SKM-1 treated with dmso at 0.1 percent for 144 hours (cell line): ENCODE data around the gene TAF6.
"Not testable (repeated sequence)": the region's sequence is repeated elsewhere in the genome, so short reads cannot be mapped to it uniquely, and the experiment has no call there.

ENCODE experiments used
- DNase-seq: peaks from one replicate; lab custom pipeline; 2025; ENCODE audit not compliant: unreplicated experiment; lab: John Stamatoyannopoulos, UW

Gene TAF6

GRCh38 chr7:100152937-100153666 is 33.9 kb upstream of the TAF6 start:
- DNase-seq: no peak

DNA sequence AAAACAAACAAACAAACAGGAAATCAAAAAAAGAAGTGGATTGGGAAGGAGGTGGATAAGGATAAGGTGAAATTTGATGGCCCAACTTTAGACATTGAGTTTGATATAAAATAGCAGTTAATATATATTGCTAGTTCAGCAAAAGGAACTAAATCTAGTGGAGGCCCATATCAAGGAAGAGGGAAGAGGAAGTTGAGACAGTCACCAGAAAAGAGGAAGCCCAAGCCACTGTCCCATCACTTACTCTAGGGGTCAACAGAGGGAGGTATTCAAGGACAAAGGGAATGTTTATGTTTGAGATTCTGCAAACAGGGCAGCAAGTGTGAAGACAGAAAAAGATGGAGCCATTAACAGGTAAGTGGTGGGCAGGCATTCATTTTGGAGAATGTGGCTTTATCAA is 33.2 kb upstream of the TAF6 start:
- DNase-seq: peak; percentile 95

- peak; percentile 98 for DNase-seq
These were observed 29.6 kb upstream of the TAF6 start, which contains the start of gene LAMTOR4 for GRCh38 chr7:100148559-100149328. TSS of gene LAMTOR4 (plus strand) at chr7:100148918. CDS start at chr7:100148973, 55 bp downstream.

- DNase-seq: no peak
These were observed 29.0 kb upstream of the TAF6 start for GRCh38 chr7:100148225-100148558.

DNA sequence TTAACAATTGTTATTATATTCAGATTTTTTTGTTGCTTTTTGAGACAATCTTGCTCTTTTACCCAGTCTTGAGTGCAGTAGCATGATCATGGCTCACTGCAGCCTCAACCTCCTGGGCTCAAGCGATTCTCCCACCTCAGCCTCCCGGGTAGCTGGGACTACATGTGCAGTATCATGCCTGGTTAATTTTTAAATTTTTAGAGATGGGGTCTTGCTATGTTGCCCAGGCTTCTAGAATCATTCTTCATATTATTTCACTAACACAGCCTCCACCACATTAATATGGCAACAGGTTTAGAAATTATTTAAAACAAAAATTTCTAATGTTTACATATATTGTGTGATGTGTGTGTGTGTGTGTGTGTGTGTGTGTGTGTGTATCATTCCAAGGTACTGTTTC is 28.1 kb upstream of the TAF6 start:
- no peak for DNase-seq

- DNase-seq: not testable (repeated sequence)
These were observed 27.2 kb upstream of the TAF6 start for GRCh38 chr7:100146350-100146749.

DNA sequence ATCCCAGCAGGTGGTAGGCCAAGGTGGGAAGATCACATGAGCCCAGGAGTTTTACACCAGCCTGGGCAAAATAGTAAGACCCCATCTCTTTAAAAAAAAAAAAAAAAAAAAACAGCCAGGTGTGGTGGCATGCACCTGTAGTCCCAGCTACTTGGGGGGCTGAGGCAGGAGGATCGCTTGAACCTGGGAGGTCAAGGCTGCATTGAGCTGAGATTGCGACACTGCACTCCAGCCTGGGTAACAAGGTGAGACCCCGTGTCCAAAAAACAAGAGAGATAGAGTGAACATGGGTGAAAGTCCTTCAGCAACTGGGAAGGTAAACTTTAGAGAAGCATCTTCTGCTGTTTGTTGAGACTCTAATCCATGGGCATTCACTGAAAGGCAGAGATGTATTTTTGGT is 23.3 kb upstream of the TAF6 start:
- DNase-seq: no peak

- DNase-seq: peak; percentile 45
These were observed 22.4 kb upstream of the TAF6 start for GRCh38 chr7:100141555-100141949.

- no peak for DNase-seq
These were observed 18.9 kb upstream of the TAF6 start for GRCh38 chr7:100137851-100138760.

- DNase-seq: peak; percentile 66
These were observed 13.6 kb upstream of the TAF6 start for GRCh38 chr7:100132697-100133151.

DNA sequence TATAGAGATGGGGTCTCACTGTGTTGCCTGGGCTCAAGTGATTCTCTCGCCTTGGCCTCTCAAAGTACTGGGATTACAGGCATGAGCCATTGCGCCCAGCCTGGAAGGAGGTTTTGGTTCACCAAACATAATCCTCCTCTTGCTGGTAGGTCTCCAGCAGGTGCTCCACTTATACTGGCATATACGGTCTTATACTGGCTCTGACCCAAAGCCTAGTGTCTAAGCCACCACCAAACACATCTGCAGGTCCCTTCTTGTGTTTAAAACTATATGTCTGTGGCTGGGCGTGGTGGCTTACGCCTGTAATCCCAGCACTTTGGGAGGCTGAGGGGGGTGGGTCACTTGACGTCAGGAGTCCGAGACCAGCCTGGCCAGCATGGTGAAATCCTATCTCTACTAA is 13.0 kb upstream of the TAF6 start:
- DNase-seq: no peak

DNA sequence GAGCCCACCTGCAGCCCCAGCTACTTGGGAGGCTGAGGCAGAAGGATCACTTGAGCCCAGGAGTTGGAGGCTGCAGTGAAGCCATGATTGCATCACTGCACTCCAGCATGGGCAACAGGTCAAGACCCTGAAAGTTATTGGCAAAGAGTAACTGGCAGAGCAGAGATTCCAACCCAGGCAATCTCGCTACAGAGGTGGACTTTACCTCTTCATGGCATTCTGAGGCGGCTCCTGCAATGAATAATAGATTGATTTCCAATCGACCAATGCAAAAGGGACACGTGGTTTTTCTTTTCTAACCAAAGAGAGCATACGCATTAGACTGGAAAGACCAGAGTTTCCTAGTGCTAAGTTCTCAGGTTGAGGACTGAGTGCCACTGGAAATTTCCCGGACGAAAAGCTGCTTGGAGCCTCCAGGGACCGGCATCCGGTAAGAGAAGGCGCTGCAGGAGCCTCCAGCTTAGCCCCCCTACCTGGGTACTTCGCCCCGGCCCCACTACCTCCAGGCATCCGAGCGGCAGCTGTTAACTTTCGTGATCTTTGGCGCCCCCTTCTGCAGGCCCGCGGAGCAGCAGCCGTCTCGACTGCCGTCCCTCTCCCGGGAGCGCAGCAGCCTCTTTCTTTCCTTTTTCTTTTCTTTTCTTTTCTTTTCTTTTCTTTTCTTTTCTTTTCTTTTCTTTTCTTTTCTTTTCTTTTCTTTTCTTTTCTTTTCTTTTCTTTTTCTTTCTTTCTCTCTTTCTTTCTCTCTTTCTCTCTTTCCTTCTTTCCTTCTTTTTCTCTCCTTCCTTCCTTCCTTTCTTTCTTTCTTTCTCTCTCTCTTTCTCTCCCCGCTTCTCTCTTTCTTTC is 11.7 kb upstream of the TAF6 start:
- peak; percentile 70 for DNase-seq

DNA sequence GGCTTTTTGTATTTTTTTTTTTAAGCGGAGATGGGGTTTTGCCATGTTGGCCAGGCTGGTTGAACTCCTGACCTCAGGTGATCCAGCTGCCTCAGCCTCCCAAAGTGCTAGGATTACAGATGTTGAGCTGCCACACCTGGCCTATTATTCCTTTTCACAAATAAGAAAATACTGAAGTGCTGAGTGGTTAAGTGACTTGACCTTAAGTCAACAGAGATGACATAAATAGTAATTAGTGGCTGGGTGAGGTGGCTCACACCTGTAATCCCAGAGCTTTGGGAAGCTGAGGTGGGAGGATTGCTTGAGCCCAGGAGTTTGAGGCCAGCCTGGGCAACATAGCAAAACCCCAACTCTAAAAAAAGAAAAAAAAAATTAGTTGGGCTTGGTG is 11.1 kb upstream of the TAF6 start:
- not testable (repeated sequence) for DNase-seq

DNA sequence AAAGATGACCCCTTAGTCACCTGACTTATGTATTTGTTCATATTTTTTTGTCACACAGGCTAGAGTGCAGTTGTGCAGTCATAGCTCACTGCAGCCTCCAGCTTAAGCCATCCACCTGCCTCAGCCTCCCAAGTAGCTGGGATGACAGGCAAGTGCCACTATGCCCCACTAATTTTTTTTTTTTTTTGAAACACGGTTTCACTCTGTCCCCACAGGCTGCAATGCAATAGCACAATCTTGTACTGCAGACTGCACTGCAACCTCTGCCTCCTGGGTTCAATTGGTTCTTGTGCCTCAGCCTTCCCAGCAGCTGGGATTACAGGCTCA is 9.4 kb upstream of the TAF6 start:
- DNase-seq: no peak

- DNase-seq: no peak
These were observed 8.9 kb upstream of the TAF6 start for GRCh38 chr7:100127866-100128636.

- peak; percentile 90 for DNase-seq
These were observed 8.0 kb upstream of the TAF6 start, which contains the start of gene MBLAC1 for GRCh38 chr7:100126931-100127865. TSS of gene MBLAC1 (plus strand) at chr7:100126967. CDS start at chr7:100127396, 429 bp downstream.

GRCh38 chr7:100126239-100126930 is 7.2 kb upstream of the TAF6 start:
- DNase-seq: no peak
